ENCODE results near the gene WASF2. TPM values are rescaled to one million over a fixed set of nuclear protein-coding genes. Genes with fewer than 3 reads are reported as not detected.

The WASF2 gene
- total RNA-seq, 1 experiment from 2014 or later, result 134 TPM

- POLR2A ChIA-PET (ENCODE audit: unreplicated experiment), result no interaction called here
- Histone ChIP-seq H3K9me3 (ENCODE audit: insufficient read depth, low read depth) (no peaks in the 10 kb centered on the region), H3K9me2 (ENCODE audit: insufficient read depth) (no peaks in the 10 kb centered on the region), H3K4me2 (no peak overlapping the region), H3K27me3 (ENCODE audit: insufficient read depth, low read depth) (no peaks in the 10 kb centered on the region), H3F3A (ENCODE audit: insufficient read depth, low read depth) (peaks cover 4% of the 10 kb centered on the region; the same call in 1 of the 2 replicates), H3K4me3 (no peak overlapping the region), H3K36me3 (ENCODE audit: low read depth) (peaks cover 7% of the 10 kb centered on the region), H3K79me2 (ENCODE audit: low read depth) (no peaks in the 10 kb centered on the region), H3K4me1 (replicated peaks; ENCODE audit: insufficient read depth) (no peaks in the 10 kb centered on the region), H3K27ac (no peak overlapping the region), H2AFZ (no peak overlapping the region), H4K20me1 (ENCODE audit: insufficient read depth) (no peaks in the 10 kb centered on the region; the same call in 1 of the 2 replicates)
- BruUV-seq (replicated peaks), result no TSS peak
- TF ChIP-seq CTCF (conservative IDR thresholded peaks at IDR 0.05), result no peak
- TF ChIP-seq EZH2 (IDR thresholded peaks at IDR 0.05; ENCODE audit: low read depth), result no peak
- intact Hi-C loops (cut with micrococcal nuclease; ENCODE audit: unreplicated experiment), result no loop called here
- no peak for DNase-seq
- CTCF ChIA-PET, result interaction anchor here (0.7 kb wide), 1 partner anchor 17 kb away, joined by 3 read pairs; no protein-coding TSS in a partner anchor
These were observed 77.5 kb downstream of the WASF2 start for GRCh38 chr1:27412502-27412901.

GRCh38 chr1:27410709-27411108 lies 79.3 kb downstream of the WASF2 start:
- no peak for TF ChIP-seq CTCF (conservative IDR thresholded peaks at IDR 0.05)
- TF ChIP-seq EZH2 (IDR thresholded peaks at IDR 0.05; ENCODE audit: low read depth), result no peak
- no peaks in the 10 kb centered on the region for H3K79me2 ChIP-seq (ENCODE audit: low read depth)
- H3K36me3 ChIP-seq (ENCODE audit: low read depth), result peaks cover 7% of the 10 kb centered on the region
- H3K4me1 ChIP-seq (replicated peaks; ENCODE audit: insufficient read depth), result no peaks in the 10 kb centered on the region
- POLR2A ChIA-PET (ENCODE audit: unreplicated experiment), result no interaction called here
- H4K20me1 ChIP-seq (ENCODE audit: insufficient read depth), result no peaks in the 10 kb centered on the region
- no peak overlapping the region for H3K4me3 ChIP-seq
- H3K27ac ChIP-seq, result no peak overlapping the region
- no peak overlapping the region for H2AFZ ChIP-seq
- H3F3A ChIP-seq (ENCODE audit: insufficient read depth, low read depth), result no peaks in the 10 kb centered on the region
- H3K4me2 ChIP-seq, result no peak overlapping the region
- BruUV-seq (replicated peaks), result no TSS peak
- intact Hi-C loops (cut with micrococcal nuclease; ENCODE audit: unreplicated experiment), result no loop called here
- no peaks in the 10 kb centered on the region for H3K9me2 ChIP-seq (ENCODE audit: insufficient read depth)
- CTCF ChIA-PET, result no interaction called here
- no peak for DNase-seq
- no peaks in the 10 kb centered on the region for H3K9me3 ChIP-seq (ENCODE audit: insufficient read depth, low read depth)
- H3K27me3 ChIP-seq (ENCODE audit: insufficient read depth, low read depth), result no peaks in the 10 kb centered on the region

GRCh38 chr1:27409669-27410068 lies 80.3 kb downstream of the WASF2 start:
- peaks cover 7% of the 10 kb centered on the region for H3K36me3 ChIP-seq (ENCODE audit: low read depth)

More at GRCh38 chr1:27409669-27410068, 80.3 kb downstream of the WASF2 start:
- ChIA-PET POLR2A (ENCODE audit: unreplicated experiment) (no interaction called here), CTCF (no interaction called here)
- Histone ChIP-seq H3K4me1 (replicated peaks; ENCODE audit: insufficient read depth) (no peaks in the 10 kb centered on the region), H2AFZ (no peak overlapping the region), H3K9me3 (ENCODE audit: insufficient read depth, low read depth) (no peaks in the 10 kb centered on the region), H3K79me2 (ENCODE audit: low read depth) (no peaks in the 10 kb centered on the region), H3K4me2 (no peak overlapping the region), H4K20me1 (ENCODE audit: insufficient read depth) (no peaks in the 10 kb centered on the region), H3K9me2 (ENCODE audit: insufficient read depth) (no peaks in the 10 kb centered on the region), H3K27ac (no peak overlapping the region), H3F3A (ENCODE audit: insufficient read depth, low read depth) (no peaks in the 10 kb centered on the region), H3K4me3 (no peak overlapping the region), H3K27me3 (ENCODE audit: insufficient read depth, low read depth) (no peaks in the 10 kb centered on the region)
- TF ChIP-seq EZH2 (IDR thresholded peaks at IDR 0.05; ENCODE audit: low read depth) (no peak), CTCF (conservative IDR thresholded peaks at IDR 0.05) (no peak)
- BruUV-seq (replicated peaks), result no TSS peak
- DNase-seq, result no peak
- intact Hi-C loops (cut with micrococcal nuclease; ENCODE audit: unreplicated experiment), result no loop called here

Measured in PC-9 (cell line).